H9 (cell line): ENCODE results near the gene RAP1B. TPM values are rescaled to one million over a fixed set of nuclear protein-coding genes. Genes with fewer than 3 reads are reported as not detected.

Experiments
- DNase-seq: peaks from one replicate; pipeline ENCODE4 v3.0.0-alpha.2; 2017
- H2AFZ ChIP-seq: one replicate; pipeline ENCODE4 v1.6.1; 2013; ENCODE audit warnings: mild to moderate bottlenecking, low read length, control low read depth, moderate library complexity
- H2AK5ac ChIP-seq: 2 replicates; pipeline ENCODE4 v1.6.1; 2013; ENCODE audit warnings: low read length, control low read depth, mixed read lengths; ENCODE audit not compliant: insufficient read length
- H2BK120ac ChIP-seq: one replicate; pipeline ENCODE4 v1.6.1; 2013; ENCODE audit warnings: low read depth, mild to moderate bottlenecking, low read length, control low read depth, inconsistent platforms; ENCODE audit not compliant: poor library complexity, severe bottlenecking
- H2BK12ac ChIP-seq: 2 replicates; pipeline ENCODE4 v1.6.1; 2013; ENCODE audit warnings: low read length, control low read depth, mixed read lengths, low read depth; ENCODE audit not compliant: insufficient read length
- H2BK15ac ChIP-seq: 2 replicates; pipeline ENCODE4 v1.6.1; 2013; ENCODE audit warnings: low read depth, low read length, control low read depth
- H2BK20ac ChIP-seq: one replicate; pipeline ENCODE4 v1.6.1; 2013; ENCODE audit warnings: low read depth, mild to moderate bottlenecking, low read length, control low read depth, inconsistent platforms; ENCODE audit not compliant: poor library complexity, severe bottlenecking
- H2BK5ac ChIP-seq: 2 replicates; pipeline ENCODE4 v1.6.1; 2013; ENCODE audit warnings: low read length, control low read depth, mixed read lengths; ENCODE audit not compliant: insufficient read length
- H3K14ac ChIP-seq: 2 replicates; pipeline ENCODE4 v1.6.1; 2013; ENCODE audit warnings: low read length, control low read depth; ENCODE audit not compliant: insufficient read depth
- H3K18ac ChIP-seq: 2 replicates; pipeline ENCODE4 v1.6.1; 2013; ENCODE audit warnings: low read depth, mild to moderate bottlenecking, mixed read lengths, low read length, control low read depth; ENCODE audit not compliant: insufficient read length
- H3K23ac ChIP-seq: 2 replicates; pipeline ENCODE4 v1.6.1; 2013; ENCODE audit warnings: low read length, control low read depth, mixed read lengths, low read depth; ENCODE audit not compliant: insufficient read length
- H3K23me2 ChIP-seq: 2 replicates; pipeline ENCODE4 v1.6.1; 2013; ENCODE audit warnings: low read depth, mild to moderate bottlenecking, mixed read lengths, low read length, control low read depth; ENCODE audit not compliant: insufficient read length, poor library complexity, severe bottlenecking
- H3K27ac ChIP-seq: 2 replicates; pipeline ENCODE4 v1.5.1; 2013; ENCODE audit warnings: low read length, control low read depth, mixed read lengths, low read depth; ENCODE audit not compliant: insufficient read length
- H3K27me3 ChIP-seq: 2 replicates; pipeline ENCODE4 v1.6.1; 2013; ENCODE audit warnings: low read length, control low read depth, inconsistent platforms; ENCODE audit not compliant: insufficient read depth
- H3K4ac ChIP-seq: 2 replicates; pipeline ENCODE4 v1.6.1; 2013; ENCODE audit warnings: low read depth, mild to moderate bottlenecking, control low read depth, inconsistent platforms, low read length, moderate library complexity
- H3K4me1 ChIP-seq: 2 replicates; pipeline ENCODE4 v1.6.1; 2013; ENCODE audit warnings: low read length, control low read depth, inconsistent platforms; ENCODE audit not compliant: insufficient read depth
- H3K4me2 ChIP-seq: 2 replicates; pipeline ENCODE4 v1.6.1; 2013; ENCODE audit warnings: low read length, control low read depth, mixed read lengths; ENCODE audit not compliant: insufficient read length, insufficient read depth
- H3K56ac ChIP-seq: 2 replicates; pipeline ENCODE4 v1.6.1; 2013; ENCODE audit warnings: low read depth, mild to moderate bottlenecking, mixed read lengths, low read length, control low read depth; ENCODE audit not compliant: insufficient read length
- H3K79me1 ChIP-seq: 2 replicates; pipeline ENCODE4 v1.6.1; 2013; ENCODE audit warnings: low read depth, mild to moderate bottlenecking, moderate library complexity, low read length, control low read depth, inconsistent platforms; ENCODE audit not compliant: insufficient read depth, poor library complexity, severe bottlenecking
- H3K79me2 ChIP-seq: 2 replicates; pipeline ENCODE4 v1.6.1; 2013; ENCODE audit warnings: low read length, control low read depth, inconsistent platforms; ENCODE audit not compliant: insufficient read depth
- H3K9ac ChIP-seq: 2 replicates; pipeline ENCODE4 v1.6.1; 2013; ENCODE audit warnings: low read length, control low read depth, mixed read lengths; ENCODE audit not compliant: insufficient read length; ENCODE audit errors: extremely low read depth
- H3K9me3 ChIP-seq: one replicate; pipeline ENCODE4 v1.6.1; 2013; ENCODE audit warnings: low read depth, low read length, inconsistent platforms; ENCODE audit not compliant: control insufficient read depth
- H3T11ph ChIP-seq: one replicate; pipeline ENCODE4 v1.6.1; 2013; ENCODE audit warnings: mild to moderate bottlenecking, low read length, control low read depth, inconsistent platforms
- H4K20me1 ChIP-seq: one replicate; pipeline ENCODE4 v1.6.1; 2013; ENCODE audit not compliant: control insufficient read depth, insufficient read length, insufficient read depth
- H4K5ac ChIP-seq: 2 replicates; pipeline ENCODE4 v1.6.1; 2013; ENCODE audit warnings: low read depth, mild to moderate bottlenecking, mixed read lengths, low read length, control low read depth; ENCODE audit not compliant: insufficient read length
- H4K8ac ChIP-seq: replicated peaks from 2 replicates; pipeline ENCODE4 v1.6.1; 2013; ENCODE audit warnings: low read length, control low read depth, mixed read lengths, low read depth; ENCODE audit not compliant: insufficient read length
- H4K91ac ChIP-seq: 2 replicates; pipeline ENCODE4 v1.6.1; 2013; ENCODE audit warnings: low read depth, mild to moderate bottlenecking, moderate library complexity, mixed read lengths, low read length, control low read depth; ENCODE audit not compliant: insufficient read length
- H3K27ac Mint-ChIP-seq, 3 experiments: 2 replicates in 2 of 3; 3 replicates in 1 of 3; pipeline ENCODE4 v1.8.0; 2020 to 2021; ENCODE audit warnings: mixed read lengths in 3 of 3, mild to moderate bottlenecking in 1 of 3, moderate library complexity in 1 of 3
- H3K27me3 Mint-ChIP-seq: 2 replicates; pipeline ENCODE4 v1.8.0; 2021; ENCODE audit warnings: low read depth, mild to moderate bottlenecking, moderate library complexity, mixed read lengths
- H3K36me3 Mint-ChIP-seq, 3 experiments: 2 replicates in 2 of 3; 3 replicates in 1 of 3; pipeline ENCODE4 v1.8.0; 2020 to 2021; ENCODE audit warnings: low read depth in 3 of 3, mixed read lengths in 3 of 3; ENCODE audit not compliant: insufficient read depth in 1 of 3
- H3K4me1 Mint-ChIP-seq, 2 experiments: 2 replicates each; pipeline ENCODE4 v1.8.0; 2020; ENCODE audit warnings: mixed read lengths in 2 of 2
- H3K4me3 Mint-ChIP-seq, 2 experiments: 2 replicates in 1 of 2; 3 replicates in 1 of 2; pipeline ENCODE4 v1.8.0; 2020 to 2021; ENCODE audit warnings: mild to moderate bottlenecking in 2 of 2, mixed read lengths in 2 of 2, moderate library complexity in 1 of 2
- H3K9me3 Mint-ChIP-seq, 2 experiments: 2 replicates in 1 of 2; 3 replicates in 1 of 2; pipeline ENCODE4 v1.8.0; 2020; ENCODE audit warnings: mild to moderate bottlenecking in 2 of 2, mixed read lengths in 2 of 2, moderate library complexity in 1 of 2
- WGBS: extraction: QIAGEN DNeasy Blood & Tissue Kit; methylation state at CpG from one replicate; pipeline ENCODE4 v1.1.7; 2013; ENCODE audit warnings: missing lambda C conversion rate, low lambda C conversion rate, mixed read lengths; ENCODE audit not compliant: insufficient read length; ENCODE audit errors: extremely low coverage; 5-methylcytosine and 5-hydroxymethylcytosine counted together
- total RNA-seq: library from RNA; stranded (reverse); gene quantifications from 2 replicates; pipeline ENCODE4 v1.2.1, GENCODE V29; 2021
- TF ChIP-seq, protein P1 (sequence below): fragments of 200-600 bp; sonication (generic); conservative IDR thresholded peaks from 3 replicates; pipeline ENCODE4 v1.8.0; 2021; ENCODE audit warnings: antibody characterized with exemption, mild to moderate bottlenecking

The RAP1B gene
- total RNA-seq, 1 experiment from 2014 or later, result 97.7 TPM

DNA sequence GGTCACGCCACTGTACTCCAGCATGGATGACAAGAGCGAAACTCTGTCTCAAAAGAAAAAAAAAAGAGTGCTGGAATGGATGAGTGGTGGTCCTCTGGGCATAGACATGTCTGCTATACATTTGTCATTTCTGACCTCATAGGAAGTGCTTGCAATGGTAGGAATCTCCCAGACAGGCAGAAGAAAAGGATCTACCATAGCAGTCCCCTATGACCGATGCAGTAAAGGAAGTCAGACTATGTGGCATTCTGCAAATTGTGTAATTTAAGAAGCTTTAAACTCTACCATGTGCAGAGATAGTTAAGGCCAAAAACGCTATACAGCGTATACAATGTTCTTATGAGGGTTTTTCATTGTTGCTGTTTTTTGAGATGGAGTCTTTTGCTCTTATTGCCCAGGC, 24.7 kb upstream of the RAP1B start:
- no peak overlapping the region for H3K27ac ChIP-seq
- no peak overlapping the region for H3K4me2 ChIP-seq
- WGBS, result no CpG with 5 or more reads among the region's 5 CpGs
- H2AFZ ChIP-seq, result no peak overlapping the region
- H2BK5ac ChIP-seq, result no peak overlapping the region
- H3K79me2 ChIP-seq, result no peaks in the 10 kb centered on the region
- H3K18ac ChIP-seq, result no peak overlapping the region
- TF ChIP-seq, protein P1, sequence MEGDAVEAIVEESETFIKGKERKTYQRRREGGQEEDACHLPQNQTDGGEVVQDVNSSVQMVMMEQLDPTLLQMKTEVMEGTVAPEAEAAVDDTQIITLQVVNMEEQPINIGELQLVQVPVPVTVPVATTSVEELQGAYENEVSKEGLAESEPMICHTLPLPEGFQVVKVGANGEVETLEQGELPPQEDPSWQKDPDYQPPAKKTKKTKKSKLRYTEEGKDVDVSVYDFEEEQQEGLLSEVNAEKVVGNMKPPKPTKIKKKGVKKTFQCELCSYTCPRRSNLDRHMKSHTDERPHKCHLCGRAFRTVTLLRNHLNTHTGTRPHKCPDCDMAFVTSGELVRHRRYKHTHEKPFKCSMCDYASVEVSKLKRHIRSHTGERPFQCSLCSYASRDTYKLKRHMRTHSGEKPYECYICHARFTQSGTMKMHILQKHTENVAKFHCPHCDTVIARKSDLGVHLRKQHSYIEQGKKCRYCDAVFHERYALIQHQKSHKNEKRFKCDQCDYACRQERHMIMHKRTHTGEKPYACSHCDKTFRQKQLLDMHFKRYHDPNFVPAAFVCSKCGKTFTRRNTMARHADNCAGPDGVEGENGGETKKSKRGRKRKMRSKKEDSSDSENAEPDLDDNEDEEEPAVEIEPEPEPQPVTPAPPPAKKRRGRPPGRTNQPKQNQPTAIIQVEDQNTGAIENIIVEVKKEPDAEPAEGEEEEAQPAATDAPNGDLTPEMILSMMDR, result no peak
- Mint-ChIP-seq H3K4me1 (peaks cover 5 to 9% of the 10 kb centered on the region in 2 experiments), H3K27ac (peak overlapping the region in 1 of 3 experiments; percentile 92; a peak in 1 of 7 replicates), H3K27me3 (no peaks in the 10 kb centered on the region; the same call in 1 of the 2 replicates), H3K4me3 (no peak overlapping the region), H3K36me3 (peaks cover 8% of the 10 kb centered on the region in 3 experiments), H3K9me3 (peaks cover 13 to 22% of the 10 kb centered on the region in 2 experiments)
- no peak overlapping the region for H4K5ac ChIP-seq
- peaks cover 14% of the 10 kb centered on the region for H3K9me3 ChIP-seq
- no peaks in the 10 kb centered on the region for H3K79me1 ChIP-seq
- no peak overlapping the region for H4K91ac ChIP-seq
- H3K9ac ChIP-seq, result no peak overlapping the region
- 0 out of 2 replicates have a peak, but pooled peaks cover 3% of the 10 kb centered on the region for H3K4me1 ChIP-seq
- no peaks in the 10 kb centered on the region for H3K23me2 ChIP-seq
- no peak for DNase-seq
- no peak overlapping the region for H3K56ac ChIP-seq
- no peaks in the 10 kb centered on the region for H4K20me1 ChIP-seq
- H2BK15ac ChIP-seq, result no peak overlapping the region
- H2BK12ac ChIP-seq, result no peak overlapping the region
- H3K4ac ChIP-seq, result no peak overlapping the region
- H2BK20ac ChIP-seq, result no peak overlapping the region
- no peak overlapping the region for H3K14ac ChIP-seq
- H2AK5ac ChIP-seq, result no peak overlapping the region
- H4K8ac ChIP-seq, result no peak overlapping the region
- no peak overlapping the region for H3K23ac ChIP-seq
- no peak overlapping the region for H2BK120ac ChIP-seq
- no peaks in the 10 kb centered on the region for H3K27me3 ChIP-seq
- no peak overlapping the region for H3T11ph ChIP-seq
